Activated CD4-positive, alpha-beta T cell treated with anti-CD3 and anti-CD28 coated beads for 4 hours (primary cell): ENCODE measurements around the gene RPL27.
"Not testable (repeated sequence)": the region's sequence is repeated elsewhere in the genome, so short reads cannot be mapped to it uniquely, and the experiment has no call there.

Source experiments
- DNase-seq, 2 donors: peaks; one replicate each; pipeline ENCODE4 v3.0.0-alpha.2; 2020

RPL27 gene

DNA sequence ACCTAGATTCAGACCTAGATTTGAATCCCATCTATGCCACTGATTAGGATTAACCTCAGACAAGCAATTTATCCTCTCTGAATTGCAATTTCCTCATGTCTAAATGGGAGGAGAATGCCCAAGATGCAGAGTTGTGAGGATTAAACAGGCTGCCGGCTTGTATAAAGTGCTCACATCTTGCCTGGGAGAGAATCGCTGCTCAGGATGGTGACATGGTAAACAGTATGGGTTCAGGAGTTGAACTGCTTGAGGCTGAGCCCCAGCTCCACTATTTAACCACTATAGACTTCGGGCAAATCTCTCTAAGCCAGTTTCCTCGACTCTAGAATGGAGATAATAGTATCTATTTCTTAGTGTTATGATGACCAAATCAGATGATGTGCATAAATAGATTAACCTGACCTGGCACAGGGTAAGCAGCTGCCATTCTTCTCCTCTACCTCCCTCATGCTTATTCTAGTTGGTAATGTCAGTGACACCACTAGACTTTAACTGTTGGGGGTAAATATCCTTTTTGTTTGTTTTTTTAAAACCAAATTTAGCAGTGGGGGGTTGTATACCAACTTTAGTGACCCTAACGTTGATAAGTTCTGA, 732 bp upstream of the RPL27 start:
- DNase-seq: no peak

DNA sequence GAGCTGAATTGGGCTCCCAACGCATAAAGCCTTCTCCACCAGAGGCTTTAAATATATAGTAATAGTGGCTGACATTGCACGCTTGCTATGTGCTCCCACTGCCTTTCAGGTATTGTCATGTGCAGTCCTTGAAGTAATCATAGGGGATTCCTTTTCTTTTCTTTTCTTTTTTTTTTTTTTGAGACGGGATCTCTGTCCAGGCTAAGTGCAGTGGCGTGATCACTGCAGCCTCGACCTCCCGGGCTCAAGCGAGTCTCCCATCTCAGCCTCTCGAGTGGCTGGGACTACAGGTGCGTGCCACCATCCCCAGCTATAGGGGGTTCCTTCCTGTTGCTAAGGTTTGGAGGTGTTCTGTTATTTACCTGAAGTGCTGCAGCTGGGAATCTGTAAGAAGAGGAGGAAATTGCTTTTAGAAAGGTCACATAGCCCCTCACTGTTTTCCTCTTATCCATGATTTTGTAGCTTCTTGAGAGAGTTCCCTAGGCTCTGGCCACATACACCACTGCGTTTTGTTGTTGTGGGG, 845 bp downstream of the RPL27 start:
- DNase-seq: no peak

DNA sequence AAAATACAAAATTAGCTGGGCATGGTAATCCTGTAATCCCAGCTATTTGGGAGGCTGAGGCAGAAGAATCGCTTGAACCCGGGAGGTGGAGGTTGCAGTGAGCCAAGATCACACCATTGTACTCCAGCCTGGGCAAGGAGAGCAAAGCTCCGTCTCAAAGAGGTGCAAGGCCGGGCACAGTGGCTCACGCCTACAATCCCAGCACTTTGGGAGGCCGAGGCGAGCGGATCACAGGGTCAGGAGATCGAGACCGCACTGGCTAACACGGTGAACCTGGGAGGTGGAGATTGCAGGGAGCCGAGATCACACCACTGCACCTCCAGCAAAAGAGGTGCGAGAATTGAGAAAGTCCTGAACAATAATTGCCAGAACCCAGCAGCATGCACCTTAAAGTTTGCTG, 2.7 kb downstream of the RPL27 start:
- DNase-seq: not testable (repeated sequence)

DNA sequence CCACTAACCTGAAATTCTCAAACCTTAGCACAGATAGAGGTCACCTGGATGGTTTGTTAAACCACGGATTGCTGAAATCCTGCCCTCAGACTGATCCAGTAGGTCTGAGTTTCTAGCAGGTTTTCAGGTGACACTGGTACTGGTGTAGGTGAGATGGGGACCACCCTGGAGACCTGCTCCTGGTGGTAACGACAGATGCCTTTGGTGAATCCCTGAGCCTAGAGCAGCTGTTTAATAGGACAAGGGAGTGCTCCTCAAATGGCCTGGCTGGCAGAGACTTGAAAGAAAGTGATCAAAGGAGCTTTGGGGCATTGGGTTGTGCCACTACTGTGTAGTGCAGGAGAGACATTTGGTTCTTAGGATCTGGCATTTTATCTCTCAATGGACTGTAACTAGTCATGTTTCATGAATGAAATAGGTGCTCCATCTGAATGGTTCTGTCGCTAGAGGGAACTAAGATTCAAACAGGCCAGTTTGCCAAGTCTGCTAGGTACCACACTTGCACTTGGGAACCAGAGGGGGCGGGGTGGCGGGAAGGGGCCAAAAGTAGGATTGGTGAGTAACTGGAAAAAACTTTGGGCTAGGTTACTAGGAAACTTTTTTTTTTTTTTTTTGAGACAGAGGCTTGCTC, 5.4 kb downstream of the RPL27 start:
- no peak for DNase-seq

DNA sequence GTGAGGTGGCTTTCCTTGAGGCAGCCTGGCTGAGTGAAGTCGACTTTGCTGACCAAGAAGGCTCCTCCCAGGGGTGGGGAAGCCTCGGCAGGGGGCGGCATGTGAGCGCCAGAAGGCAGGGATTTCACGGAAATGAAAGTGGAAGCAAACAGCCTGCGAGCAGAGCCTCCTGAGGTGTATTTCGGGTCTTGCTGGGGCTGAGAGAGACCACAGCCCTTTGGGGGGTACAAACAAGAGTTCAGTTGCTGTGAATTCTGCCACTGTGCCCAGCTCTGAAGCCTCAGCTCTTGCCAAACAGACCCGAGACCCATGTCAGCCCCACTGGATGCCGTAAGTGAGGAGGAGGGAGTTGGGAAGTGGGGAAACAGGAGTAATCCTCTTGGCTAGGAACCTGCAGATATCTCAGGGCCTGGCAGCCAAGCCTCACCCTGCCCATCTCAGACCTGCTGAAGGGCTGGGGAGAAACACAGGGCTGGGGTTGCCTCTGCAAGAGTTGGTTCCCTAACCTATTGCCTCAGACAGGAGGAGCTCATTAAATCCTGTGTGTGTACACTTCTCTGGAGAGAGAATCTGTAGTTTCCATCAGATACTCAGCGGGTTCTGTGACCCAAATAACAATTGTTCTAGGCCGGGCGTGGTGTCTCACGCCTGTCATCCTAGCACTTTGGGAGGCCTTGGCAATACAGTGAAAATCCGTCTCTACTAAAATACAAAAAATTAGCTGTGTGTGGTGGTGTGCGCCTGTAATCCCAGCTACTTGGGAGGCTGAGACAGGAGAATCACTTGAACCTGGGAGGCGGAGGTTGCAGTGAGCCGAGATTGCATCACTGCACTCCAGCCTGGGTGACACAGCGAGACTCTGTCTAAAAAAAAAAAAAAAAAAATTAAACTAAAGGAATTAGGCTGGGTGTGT, 8.7 kb downstream of the RPL27 start, which contains the start of gene IFI35:
IFI35 (plus strand) TSS at position 146 of the 913 bp plus-strand sequence; CDS start at position 310, 164 bp downstream.
- peak; percentile 82 to 86 for DNase-seq

DNA sequence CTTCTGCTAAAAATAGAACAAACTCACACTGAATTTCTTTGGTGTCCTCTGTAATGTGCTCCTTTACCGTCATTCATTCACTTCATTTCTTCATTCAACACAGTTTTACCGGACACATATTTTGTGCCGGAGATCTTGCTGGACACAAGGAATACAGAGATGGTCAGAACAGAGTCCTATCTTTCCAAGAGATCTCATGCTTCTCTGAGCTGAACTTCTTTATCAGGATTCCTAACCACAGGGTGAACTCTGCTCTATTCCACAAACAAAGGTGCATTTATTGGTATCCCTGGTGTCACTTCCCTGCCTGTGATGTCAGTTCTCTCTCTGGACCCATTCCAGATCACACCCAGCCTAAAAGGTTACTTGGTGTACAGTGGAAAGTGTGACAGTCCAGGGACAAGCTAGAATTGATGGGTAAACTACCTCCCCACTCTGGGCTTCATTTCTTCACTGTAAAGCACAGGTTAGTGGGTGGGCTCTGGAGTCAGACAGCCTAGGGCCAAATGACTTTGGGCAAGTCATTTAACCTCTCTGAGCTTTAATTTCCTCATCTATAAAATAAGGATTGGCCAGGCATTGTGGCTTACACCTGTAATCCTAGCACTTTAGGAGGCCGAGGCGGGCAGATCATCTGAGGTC, 12.6 kb downstream of the RPL27 start:
- DNase-seq: no peak

DNA sequence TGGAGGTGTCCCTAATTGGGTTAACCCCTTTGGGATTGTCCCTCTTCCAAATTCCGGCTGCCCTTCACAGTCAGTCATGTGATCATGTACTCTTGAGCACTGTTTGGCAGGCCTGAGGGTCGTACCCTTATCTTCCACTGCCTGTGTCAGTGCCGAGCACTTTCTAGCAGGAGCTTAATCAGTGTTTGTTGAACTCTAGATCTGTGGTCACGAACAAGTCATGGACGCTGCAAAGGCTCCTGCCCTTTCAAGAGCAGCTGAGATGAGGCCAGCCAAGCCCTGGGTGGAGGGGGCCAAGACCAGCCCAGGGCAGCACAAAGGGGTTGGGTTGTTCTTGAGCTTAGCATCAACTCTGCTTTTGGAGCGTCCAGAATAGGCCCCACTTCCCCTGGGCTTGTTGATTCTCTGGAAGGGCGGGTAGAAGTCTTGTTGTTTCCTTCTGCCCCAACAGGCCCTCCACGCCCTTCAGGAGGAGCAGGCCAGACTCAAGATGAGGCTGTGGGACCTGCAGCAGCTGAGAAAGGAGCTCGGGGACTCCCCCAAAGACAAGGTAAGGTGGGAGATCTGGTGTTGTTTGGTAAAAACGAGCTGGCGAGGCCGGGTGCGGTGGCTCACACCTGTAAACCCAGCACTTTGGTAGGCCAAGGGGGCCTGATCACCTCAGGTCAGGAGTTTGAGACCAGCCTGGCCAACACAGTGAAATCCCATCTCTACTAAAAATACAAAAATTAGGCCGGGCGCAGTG, 13.7 kb downstream of the RPL27 start:
- no peak for DNase-seq

DNA sequence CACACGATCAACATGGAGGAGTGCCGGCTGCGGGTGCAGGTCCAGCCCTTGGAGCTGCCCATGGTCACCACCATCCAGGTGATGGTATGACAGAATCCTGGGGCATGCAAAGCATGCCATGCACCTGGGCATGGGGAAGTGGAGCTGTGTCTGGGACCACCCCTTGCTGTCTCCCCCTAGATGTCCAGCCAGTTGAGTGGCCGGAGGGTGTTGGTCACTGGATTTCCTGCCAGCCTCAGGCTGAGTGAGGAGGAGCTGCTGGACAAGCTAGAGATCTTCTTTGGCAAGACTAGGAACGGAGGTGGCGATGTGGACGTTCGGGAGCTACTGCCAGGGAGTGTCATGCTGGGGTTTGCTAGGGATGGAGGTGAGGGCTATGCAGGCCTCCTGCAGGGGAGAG, 15.1 kb downstream of the RPL27 start:
- no peak for DNase-seq

DNA sequence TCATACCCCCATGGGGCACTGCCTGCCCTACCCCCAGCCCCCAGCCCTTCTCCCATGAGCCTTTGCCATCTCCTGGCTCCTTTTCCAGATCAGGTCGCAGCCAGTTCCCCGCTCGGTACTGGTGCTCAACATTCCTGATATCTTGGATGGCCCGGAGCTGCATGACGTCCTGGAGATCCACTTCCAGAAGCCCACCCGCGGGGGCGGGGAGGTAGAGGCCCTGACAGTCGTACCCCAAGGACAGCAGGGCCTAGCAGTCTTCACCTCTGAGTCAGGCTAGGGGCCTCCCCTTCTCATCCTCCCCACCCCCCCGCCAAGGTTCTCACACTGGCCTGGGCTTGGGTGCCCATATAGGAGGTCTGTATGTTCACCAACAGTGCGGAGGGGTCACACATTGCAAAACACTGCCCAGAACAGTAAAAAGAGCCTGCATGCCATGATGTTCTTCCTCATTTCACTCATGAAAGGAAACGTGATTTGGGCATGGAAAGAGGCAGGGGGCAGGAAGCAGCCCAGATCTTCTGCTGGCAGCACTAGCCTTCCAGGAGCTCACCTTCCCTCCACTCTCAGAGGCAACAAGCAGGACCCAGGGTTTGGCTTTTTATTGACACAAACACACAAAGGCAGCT, 15.9 kb downstream of the RPL27 start:
- DNase-seq: no peak

DNA sequence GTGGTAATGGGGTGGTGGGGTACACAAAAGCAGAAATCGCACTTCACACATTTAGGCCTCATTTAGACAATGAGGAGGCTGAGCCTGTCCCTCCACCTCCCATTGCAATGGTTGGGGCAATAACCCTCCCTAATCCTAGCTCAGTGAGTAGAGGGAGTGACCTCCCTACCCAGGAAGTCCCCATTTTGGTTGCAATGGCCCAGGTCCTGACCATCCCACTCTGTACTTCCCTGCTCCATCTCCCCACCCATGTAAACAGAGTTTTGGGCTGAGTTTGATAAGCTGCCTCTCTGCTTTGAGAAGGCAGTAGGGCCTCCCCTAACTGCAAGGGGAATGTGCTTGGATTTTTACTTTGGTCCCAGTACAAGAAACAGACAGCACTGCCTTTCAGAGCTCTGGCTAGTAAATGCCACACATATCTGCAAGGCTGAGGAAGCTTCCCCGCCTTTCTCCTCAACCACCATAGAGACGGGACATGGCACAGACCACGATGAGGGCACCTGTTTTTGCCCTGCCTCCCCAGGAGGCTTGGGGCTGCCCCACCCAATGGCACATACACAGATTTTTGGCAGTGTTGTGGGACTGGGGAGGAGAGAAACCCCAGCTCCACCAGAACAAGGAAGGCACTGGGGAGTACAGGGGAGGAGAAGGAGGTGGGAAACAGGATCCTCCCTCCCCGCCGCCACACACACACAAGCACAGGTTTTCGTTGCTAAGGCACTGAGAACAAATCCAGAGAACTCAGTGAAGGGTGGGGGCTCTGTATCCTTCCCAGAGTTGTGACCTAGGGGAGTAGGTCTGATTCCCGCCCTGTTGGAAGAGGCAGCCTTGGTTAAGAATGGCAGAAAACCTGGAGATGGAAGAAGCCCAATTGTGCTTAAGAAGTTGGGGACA, 16.7 kb downstream of the RPL27 start:
- DNase-seq: no peak

DNA sequence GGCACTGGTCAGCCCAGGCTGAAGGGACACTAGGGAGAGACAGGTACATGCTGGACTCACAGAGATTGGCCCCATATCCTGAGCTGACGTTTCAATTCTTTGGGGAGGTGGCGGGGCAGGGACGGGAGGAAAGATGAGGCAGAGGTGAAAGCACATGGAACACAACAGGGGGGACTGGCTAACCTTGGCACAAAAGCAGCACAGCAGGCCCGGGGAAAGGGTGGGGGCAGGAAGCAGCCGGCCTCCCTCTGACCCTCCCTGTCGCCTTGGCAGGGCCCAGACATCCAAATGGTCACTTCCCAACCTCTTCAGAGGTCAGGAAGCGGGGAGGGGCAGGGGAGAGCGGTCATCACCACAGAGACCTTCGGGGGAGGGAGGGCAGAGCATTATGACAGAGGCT, 17.4 kb downstream of the RPL27 start:
- DNase-seq: no peak

DNA sequence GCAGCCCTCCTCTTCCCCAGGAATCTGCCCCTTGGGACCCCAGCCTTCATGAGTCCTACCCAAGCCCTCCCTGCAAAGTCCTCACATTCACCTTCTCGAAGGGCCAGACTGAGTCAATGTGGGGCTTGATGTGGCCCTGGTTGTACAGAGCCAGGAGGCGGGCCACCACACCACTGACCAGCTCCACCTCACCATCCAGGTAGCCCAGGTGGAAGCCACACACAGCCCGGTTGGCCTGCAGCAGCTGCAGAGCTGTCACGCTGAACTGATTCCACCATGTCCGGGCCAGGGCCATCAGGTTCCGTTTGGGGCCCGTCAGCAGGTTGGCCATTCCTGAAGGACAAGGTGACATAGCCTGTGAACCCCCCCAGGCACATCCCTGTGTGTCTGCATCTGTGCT, 18.0 kb downstream of the RPL27 start:
- DNase-seq: no peak

DNA sequence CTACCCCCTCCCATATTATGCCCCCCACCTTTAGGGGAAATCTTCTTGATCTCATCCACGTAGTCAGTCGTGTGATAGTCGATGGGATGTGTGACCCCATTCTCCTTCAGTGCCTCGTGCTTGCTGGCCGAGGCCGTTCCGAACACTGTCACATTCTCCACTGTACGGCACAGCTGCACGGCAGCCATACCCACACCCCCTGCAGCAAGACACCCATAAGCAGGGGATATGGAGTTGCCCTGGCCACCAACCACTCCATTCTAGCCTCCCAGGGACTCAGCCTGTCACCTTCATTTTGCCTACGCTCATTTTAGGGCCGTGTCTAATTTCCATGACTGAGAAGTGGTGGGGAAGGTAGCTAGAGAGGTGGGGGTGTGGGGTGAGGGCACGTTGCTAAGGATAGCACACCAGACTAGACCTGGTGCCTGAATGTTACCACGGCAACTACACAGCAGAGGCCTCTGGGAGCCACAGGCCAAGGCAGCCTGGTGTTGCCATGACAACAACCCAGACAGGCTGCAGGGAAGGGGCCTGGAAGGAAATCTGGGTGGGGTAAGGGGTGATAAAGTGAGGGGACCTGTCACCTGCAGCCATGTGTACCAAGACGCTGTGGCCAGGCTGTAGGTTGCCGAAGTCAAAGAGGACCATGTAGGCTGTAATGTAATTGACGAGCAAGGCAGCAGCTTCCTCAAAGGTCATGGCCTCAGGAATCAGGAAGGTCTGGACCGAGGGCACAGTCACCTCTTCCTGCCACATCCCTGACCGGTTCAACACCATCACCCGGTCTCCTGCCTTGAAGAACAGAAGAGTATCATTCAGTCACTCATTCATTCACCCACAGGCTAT, 20.0 kb downstream of the RPL27 start:
- no peak for DNase-seq

DNA sequence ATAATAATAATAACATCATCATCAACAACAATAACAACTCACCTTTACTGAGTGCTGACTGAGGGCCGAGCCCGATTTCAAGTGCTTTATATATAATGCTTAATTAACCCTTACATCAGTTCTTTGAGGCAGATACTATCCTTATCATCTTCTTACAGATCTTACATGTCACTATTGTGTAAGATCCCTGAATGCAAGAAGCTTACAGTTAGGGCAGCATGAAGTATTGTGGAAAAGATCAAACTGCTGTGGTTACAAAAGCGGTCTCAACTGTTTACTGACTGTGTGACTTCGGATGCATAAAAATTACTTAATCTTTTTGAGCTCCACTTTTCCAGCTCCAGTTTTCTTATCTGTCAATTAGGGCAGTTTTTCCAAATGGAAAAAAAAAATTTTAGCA, 20.7 kb downstream of the RPL27 start:
- no peak for DNase-seq

DNA sequence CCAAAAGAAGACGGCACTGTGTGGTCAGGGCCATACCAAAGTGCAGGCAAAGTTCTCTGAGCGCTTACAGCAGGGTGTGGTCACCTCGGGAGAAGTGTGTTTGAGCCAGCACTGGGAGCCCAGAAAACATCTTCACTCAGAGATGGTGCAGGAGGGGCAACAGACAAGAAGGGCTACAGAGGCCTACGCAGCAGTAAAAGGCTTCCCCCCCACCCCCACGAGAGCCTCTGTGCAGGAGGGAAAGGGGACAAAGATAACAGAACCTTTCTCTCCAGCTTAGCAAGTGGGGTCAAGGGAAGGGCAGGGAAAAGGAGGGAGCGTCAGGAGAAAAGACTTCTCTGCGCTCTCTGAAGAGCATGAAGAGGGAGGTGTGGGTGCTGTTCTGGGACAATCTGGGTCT, 21.2 kb downstream of the RPL27 start:
- DNase-seq: no peak

DNA sequence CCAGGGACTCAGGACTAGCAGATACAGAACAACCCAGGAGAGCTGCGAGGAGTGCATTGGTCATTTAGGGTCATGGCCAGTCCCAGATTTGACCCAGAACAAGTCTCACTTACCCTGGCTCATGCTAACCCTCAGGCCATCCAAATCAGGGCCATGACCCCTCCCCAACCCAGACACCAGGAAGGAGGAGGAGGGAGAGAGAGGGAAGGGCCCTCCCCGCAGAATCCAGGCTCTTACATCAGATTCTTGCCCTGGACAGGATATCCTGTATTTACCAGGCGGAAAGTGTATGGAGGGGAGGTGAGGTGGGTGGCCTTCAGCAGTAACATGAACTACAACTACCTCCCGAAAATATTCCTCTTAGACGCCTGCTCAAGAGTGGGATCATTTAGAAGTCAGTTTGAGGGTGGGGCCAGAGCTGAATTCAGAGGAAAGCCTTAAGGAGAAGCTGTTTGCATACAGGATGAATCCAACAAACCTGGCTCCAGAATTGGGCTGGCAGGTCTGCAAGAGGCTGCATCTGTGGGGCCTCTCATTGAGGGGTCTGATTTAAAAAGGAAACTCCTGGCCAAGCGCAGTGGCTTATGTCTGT, 21.9 kb downstream of the RPL27 start:
- no peak for DNase-seq

DNA sequence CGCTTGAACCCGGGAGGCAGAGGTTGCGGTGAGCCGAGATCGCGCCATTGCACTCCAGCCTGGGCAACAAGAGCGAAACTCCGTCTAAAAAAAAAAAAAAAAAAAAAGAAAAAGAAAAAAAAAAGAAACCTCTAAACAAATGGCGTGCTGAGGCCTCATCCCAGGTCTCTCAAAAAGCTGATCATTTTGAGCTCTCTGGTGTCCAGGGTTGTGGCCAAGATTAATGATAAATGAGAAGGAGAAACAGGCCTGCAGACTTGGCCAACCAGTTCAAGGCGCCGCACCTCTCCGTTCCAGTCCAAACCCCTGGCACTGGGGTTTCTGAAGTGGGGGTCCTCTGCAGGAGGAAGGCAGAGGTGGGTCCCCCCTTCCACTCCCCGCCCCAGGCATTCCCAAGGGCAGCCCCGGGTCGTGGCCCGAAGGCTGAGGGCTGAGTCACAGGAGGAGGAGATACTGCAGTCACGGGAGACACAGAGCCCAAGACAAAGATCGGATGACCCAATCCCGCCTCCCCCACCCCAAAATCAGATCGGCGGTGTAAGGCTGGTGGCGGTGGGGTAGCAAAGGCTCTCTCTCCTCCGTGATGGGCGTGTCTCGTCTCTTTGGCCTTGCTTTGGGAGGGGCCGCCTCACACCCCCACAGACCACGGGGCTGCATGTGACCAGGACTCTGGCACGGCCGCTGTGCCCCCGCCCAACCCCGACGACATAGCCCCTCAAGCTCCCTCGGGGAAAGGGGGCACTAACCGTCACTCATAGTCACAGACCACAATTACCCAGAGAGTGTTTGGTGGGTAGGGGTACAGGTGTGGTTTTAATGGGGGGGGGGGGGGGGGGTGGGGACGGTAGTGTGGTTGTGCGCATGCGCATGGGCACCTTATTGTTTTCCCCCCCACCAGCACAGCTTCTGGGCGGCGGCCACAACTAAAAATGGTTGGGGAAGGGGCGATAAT, 22.8 kb downstream of the RPL27 start:
- DNase-seq: peak; percentile 38 to 41
